GM18507 (cell line): ENCODE measurements around the gene CACNA2D1.

Experiments
- DNase-seq: peaks from one replicate; pipeline ENCODE4 v3.0.0; 2011; ENCODE audit warnings: low read depth; ENCODE audit not compliant: insufficient read length; ENCODE audit errors: extremely low spot score
- FAIRE-seq: peaks from 2 replicates; lab custom pipeline; 2011; peaks lifted over from hg19 to GRCh38; lab: Jason Lieb, UNC

The CACNA2D1 gene

DNA sequence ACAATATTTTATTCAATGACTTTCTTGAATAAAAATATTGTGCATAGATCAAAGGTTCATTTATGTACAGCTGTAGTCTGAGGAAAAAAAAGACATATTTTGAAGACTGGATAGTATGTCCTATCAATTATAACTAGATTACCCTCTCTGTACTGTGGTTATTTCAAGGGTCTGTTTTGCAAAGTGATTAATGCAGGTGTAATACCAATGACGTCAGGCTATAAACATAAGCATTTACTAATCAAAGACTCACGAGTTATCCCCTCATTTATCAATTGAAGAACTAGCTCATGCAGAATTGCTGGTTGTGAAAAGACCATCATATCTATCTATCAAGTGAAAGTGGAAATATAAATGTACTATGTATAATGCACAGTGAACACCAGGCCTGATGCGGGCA is 460.2 kb downstream of the CACNA2D1 start:
- FAIRE-seq (no peak), DNase-seq (no peak)

DNA sequence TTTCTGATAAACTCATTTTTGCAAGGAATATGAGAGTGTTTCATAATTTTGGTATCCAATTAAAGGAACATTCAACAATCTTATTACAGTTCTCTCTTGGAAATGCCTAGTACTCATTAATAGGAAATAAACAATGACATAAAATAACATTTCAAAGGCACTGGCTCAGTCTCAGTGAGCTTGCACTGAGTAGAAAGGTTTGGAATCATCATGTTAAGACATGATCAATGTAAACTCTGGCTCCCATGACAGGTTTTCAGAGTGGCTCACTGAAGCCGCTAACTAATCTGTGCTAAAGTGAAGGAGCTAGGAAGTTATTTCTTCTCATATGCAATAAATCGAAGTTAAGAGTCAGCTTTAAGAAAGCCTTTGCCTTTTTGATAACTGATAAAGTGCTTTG is 470.5 kb downstream of the CACNA2D1 start:
- no peak for FAIRE-seq
- no peak for DNase-seq

DNA sequence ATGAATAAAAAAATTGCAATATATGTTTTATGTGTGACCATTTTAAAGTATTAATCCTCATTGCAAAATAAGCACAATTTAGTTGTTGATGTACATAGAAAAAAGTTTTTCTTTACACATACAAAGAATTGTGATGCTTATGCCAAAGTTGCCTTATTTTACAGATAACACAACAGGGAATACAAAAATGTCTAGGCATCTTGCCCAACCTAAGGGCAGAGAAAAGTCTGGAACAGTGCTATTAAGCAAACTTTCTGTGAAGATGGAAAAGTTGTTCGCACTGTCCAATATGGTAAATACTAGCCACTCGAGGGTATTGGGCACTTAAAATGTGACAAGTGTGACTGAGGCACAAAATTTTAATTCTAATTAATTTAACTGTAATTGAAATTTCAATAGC is 483.6 kb downstream of the CACNA2D1 start:
- no peak for DNase-seq
- FAIRE-seq = no peak

DNA sequence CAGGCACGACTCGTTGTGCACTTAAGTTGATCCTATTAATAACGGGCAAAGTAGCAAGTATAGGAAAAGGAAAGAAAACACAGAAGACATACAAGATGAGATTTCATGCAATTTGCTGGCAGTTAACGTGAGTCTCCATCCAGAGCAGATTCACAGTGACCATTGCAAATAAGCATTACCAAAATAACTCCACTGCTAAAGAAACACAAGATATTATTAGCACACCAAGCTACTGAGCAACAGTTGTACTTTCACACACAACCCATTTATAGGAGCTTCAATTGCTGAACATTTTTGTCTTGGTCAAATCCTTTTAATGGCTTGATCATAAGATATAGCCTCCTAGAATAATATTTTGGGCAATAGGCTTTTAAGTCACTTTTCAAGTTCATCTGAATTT is 486.1 kb downstream of the CACNA2D1 start:
- DNase-seq (no peak), FAIRE-seq (no peak)

DNA sequence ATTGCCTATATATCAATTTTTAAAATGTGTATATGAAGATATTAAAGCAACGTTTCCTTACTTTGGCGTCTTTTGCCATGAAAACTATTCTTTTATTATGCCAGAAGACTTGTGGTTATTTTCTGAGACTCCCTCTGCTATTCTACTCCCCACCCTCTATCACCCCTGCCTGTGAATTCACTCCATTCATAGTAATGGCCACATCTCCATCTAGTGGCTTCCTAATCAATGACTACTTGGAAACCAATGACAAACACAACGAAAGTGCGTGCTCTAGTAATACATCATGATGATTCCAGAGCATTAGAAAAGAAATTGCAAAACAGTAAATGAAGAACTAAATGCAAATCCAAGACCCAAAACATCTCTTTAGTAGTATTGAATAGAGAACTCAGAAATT is 487.1 kb downstream of the CACNA2D1 start:
- peak; percentile 1 for DNase-seq

DNA sequence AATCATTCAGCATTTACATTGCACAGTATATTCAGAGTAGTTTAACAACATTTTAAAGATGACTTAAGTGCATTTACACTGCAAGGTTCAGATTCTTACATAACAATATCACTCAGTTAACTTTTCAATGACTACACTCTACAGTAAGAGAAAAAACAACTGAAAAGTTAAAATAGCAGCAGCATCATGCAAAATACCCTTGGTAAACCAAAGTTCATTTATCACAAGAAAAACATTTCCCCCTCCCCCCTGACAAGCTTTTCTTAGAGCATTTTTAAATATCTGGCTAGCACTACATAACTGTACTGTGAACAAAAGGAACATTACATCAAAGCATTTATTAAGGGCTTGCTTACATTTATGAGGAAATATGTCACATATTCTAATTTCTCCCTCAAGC is 494.3 kb downstream of the CACNA2D1 start:
- no peak for FAIRE-seq
- DNase-seq = no peak

More for the DNA sequence above, 487.1 kb downstream of the CACNA2D1 start:
- peak; percentile 39 for FAIRE-seq

- FAIRE-seq (no peak), DNase-seq (no peak)
Measured at GRCh38 chr7:81944058-81944457, 499.5 kb downstream of the CACNA2D1 start.

DNA sequence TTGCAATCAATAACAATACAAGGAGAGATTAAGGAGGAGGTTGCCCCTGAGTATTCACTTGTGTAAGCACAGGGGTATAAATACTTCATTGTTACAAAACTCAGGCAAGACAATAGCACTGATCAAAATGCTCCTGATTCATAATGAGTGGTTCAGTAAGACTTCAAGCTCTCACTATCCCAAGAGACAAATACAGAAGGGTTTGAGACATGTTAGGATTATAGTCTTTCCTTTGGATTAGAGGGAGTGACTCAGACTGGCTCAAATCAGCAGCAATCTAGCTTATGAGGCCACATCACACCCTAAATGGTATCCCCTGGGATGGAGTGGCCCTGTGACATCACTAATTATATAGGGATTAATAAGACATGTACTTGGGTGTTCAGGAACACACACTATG is 506.5 kb downstream of the CACNA2D1 start:
- FAIRE-seq (no peak), DNase-seq (no peak)

- no peak for DNase-seq
- no peak for FAIRE-seq
Measured at GRCh38 chr7:81934596-81935301, 508.8 kb downstream of the CACNA2D1 start.

GRCh38 chr7:81932936-81933335 is 510.6 kb downstream of the CACNA2D1 start:
- DNase-seq = no peak
- FAIRE-seq = no peak

- FAIRE-seq = no peak
- no peak for DNase-seq
Measured at GRCh38 chr7:81929386-81929785, 514.2 kb downstream of the CACNA2D1 start.

DNA sequence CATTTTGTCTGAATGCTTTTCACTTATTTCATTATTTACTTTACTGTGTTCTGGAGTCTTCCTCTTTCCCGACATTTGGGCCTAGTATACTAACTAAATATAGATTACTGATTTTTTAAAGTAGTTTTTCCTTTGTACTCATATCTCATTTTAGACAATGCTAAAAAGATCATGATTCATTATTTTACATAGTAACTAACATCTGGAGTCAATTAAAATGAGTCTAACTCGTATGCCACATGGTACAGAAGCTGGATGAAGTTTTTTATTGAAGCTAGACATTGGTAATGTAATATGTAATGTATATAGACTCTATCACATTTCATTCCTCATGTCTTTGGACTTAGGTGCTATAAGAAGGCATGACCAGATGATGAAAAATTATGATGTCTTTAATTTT is 517.4 kb downstream of the CACNA2D1 start:
- DNase-seq (no peak), FAIRE-seq (no peak)

- FAIRE-seq = no peak
- no peak for DNase-seq
Measured at GRCh38 chr7:81925530-81925929, 518.0 kb downstream of the CACNA2D1 start.

DNA sequence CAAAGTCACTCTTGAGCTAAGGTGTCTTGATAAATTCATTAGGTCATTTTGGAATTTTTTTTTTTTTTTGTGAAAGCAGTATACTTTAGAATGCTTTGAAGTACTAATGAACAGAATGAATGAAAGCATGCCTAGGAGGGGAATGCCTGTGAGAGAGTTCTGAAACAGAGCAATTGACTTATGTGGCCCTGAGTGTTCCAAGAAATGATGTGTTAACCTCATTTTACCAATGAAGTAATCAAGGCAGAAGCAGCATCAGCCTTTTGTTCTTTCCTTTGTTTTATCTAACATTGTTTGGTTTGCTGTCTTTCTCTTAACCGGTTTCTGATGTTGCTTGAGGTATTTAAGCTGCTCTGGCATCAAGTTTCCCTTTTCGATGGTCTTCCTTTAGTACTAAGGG is 519.1 kb downstream of the CACNA2D1 start:
- DNase-seq (no peak), FAIRE-seq (no peak)

DNA sequence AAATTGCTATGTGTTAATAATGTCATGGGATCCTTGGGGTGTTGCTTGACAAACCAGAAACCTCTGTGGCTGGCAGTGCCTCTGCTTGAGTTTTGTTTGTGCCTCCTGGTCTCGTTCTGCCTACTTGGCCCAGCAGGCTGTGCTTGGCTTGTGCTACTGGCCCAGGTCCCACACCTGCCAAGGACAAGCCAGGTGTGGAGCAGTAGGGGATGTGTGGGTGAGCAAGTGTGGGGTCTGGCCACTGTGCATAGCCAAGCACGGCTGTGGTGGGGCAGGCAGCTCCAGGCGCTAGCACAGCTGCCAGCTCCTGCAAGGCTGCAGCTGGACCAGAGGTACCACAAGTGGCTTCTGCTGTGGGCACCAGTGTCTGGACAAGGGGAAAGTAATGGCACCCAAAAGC is 524.1 kb downstream of the CACNA2D1 start:
- DNase-seq (no peak), FAIRE-seq (no peak)

- no peak for FAIRE-seq
- no peak for DNase-seq
Measured at GRCh38 chr7:81908220-81908619, 535.4 kb downstream of the CACNA2D1 start.

GRCh38 chr7:81903115-81903514 is 540.5 kb downstream of the CACNA2D1 start:
- FAIRE-seq (no peak), DNase-seq (no peak)

- DNase-seq = no peak
- no peak for FAIRE-seq
Measured at GRCh38 chr7:81902536-81902935, 541.0 kb downstream of the CACNA2D1 start.
